Muscle layer of duodenum (tissue), 2 donors: ENCODE data around the gene MRPL30.

Source experiments
- H3K27ac ChIP-seq: one replicate; pipeline ENCODE4 v1.7.0; 2013; ENCODE audit warnings: mild to moderate bottlenecking, low read length
- H3K27me3 ChIP-seq: one replicate; pipeline ENCODE4 v1.7.0; 2013; ENCODE audit warnings: low read depth, mild to moderate bottlenecking, control low read depth, low read length
- H3K36me3 ChIP-seq, 2 donors: one replicate each; pipeline ENCODE4 v1.7.0; 2013; ENCODE audit warnings: low read length in 2 of 2, control low read depth in 1 of 2, mild to moderate bottlenecking in 1 of 2; ENCODE audit not compliant: insufficient read depth in 2 of 2, control insufficient read depth in 1 of 2
- H3K4me1 ChIP-seq, 2 donors: one replicate each; pipeline ENCODE4 v1.7.0; 2013; ENCODE audit warnings: low read length in 2 of 2, mild to moderate bottlenecking in 2 of 2, control low read depth in 1 of 2, moderate library complexity in 1 of 2; ENCODE audit not compliant: insufficient read depth in 2 of 2, control insufficient read depth in 1 of 2
- H3K4me3 ChIP-seq, 2 donors: one replicate each; pipeline ENCODE4 v1.7.0; 2013; ENCODE audit warnings: low read length in 2 of 2, low read depth in 1 of 2, mild to moderate bottlenecking in 1 of 2
- H3K9me3 ChIP-seq, 2 donors: one replicate each; pipeline ENCODE4 v1.7.0; 2013; ENCODE audit warnings: low read length in 2 of 2, control low read depth in 1 of 2, mild to moderate bottlenecking in 1 of 2; ENCODE audit not compliant: control insufficient read depth in 1 of 2
- donor health status: healthy.

MRPL30 gene

GRCh38 chr2:99240431-99240830, 59.4 kb downstream of the MRPL30 start:
- Histone ChIP-seq H3K27ac (no peak overlapping the region), H3K4me1 (no peaks in the 10 kb centered on the region), H3K9me3 (no peaks in the 10 kb centered on the region), H3K27me3 (no peaks in the 10 kb centered on the region), H3K36me3 (no peaks in the 10 kb centered on the region), H3K4me3 (no peak overlapping the region)

- Histone ChIP-seq H3K36me3 (no peaks in the 10 kb centered on the region), H3K9me3 (no peaks in the 10 kb centered on the region), H3K27me3 (no peaks in the 10 kb centered on the region), H3K4me3 (no peak overlapping the region), H3K27ac (no peak overlapping the region), H3K4me1 (no peaks in the 10 kb centered on the region)
Measured at GRCh38 chr2:99242151-99242550, 61.2 kb downstream of the MRPL30 start.
